T-helper 2 cell (primary cell): ENCODE results near the gene ZBTB46.
"Not testable (repeated sequence)": the region's sequence is repeated elsewhere in the genome, so short reads cannot be mapped to it uniquely, and the experiment has no call there.

Experiments used
- DNase-seq, 5 experiments: peaks; one replicate each; pipeline versions ENCODE4 v3.0.0 to v3.0.0-alpha.2; 2012 to 2022

ZBTB46 gene

GRCh38 chr20:63787302-63787701 is 43.8 kb downstream of the ZBTB46 start:
- DNase-seq = no peak

- DNase-seq = no peak
These were observed 45.4 kb downstream of the ZBTB46 start for GRCh38 chr20:63785691-63786131.

- no peak for DNase-seq
These were observed 47.1 kb downstream of the ZBTB46 start for GRCh38 chr20:63783970-63784369.

- DNase-seq = peak in 1 of 5 experiments; percentile 29
These were observed 48.5 kb downstream of the ZBTB46 start for GRCh38 chr20:63782521-63782971.

GRCh38 chr20:63782051-63782471 is 49.0 kb downstream of the ZBTB46 start:
- peak in 4 of 5 experiments; percentile 25 to 87 (median 38) for DNase-seq

- DNase-seq = no peak
These were observed 49.9 kb downstream of the ZBTB46 start for GRCh38 chr20:63781181-63781580.

- DNase-seq = no peak
These were observed 52.2 kb downstream of the ZBTB46 start for GRCh38 chr20:63778857-63779256.

- no peak for DNase-seq
These were observed 52.9 kb downstream of the ZBTB46 start for GRCh38 chr20:63778034-63778752.

GRCh38 chr20:63777614-63778013 is 53.5 kb downstream of the ZBTB46 start:
- DNase-seq = no peak

GRCh38 chr20:63776875-63777274 is 54.2 kb downstream of the ZBTB46 start:
- not testable (repeated sequence) for DNase-seq

GRCh38 chr20:63775096-63775978 is 55.7 kb downstream of the ZBTB46 start:
- DNase-seq = no peak

GRCh38 chr20:63774306-63774705 is 56.8 kb downstream of the ZBTB46 start:
- no peak for DNase-seq

GRCh38 chr20:63773571-63774241 is 57.4 kb downstream of the ZBTB46 start:
- DNase-seq = no peak

- no peak for DNase-seq
These were observed 58.1 kb downstream of the ZBTB46 start for GRCh38 chr20:63772781-63773518.

- no peak for DNase-seq
These were observed 59.9 kb downstream of the ZBTB46 start for GRCh38 chr20:63771046-63771707.

GRCh38 chr20:63769891-63770474 is 61.1 kb downstream of the ZBTB46 start:
- no peak for DNase-seq

GRCh38 chr20:63768591-63769515 is 62.2 kb downstream of the ZBTB46 start:
- no peak for DNase-seq

GRCh38 chr20:63767886-63768285 is 63.2 kb downstream of the ZBTB46 start:
- DNase-seq = no peak

GRCh38 chr20:63767456-63767855 is 63.6 kb downstream of the ZBTB46 start:
- no peak for DNase-seq
